GM11168 (cell line): ENCODE data around the gene CHKB.
"Not testable (repeated sequence)": the region's sequence is repeated elsewhere in the genome, so short reads cannot be mapped to it uniquely, and the experiment has no call there.

ENCODE experiments used
- in situ Hi-C: fragments of 300-500 bp; cut with MboI; formaldehyde crosslinking; loops from one replicate; pipeline ENCODE4 v1.12.0; 2022; ENCODE audit warnings: low sequenced_read_pairs; ENCODE audit not compliant: unreplicated experiment

Gene CHKB

DNA sequence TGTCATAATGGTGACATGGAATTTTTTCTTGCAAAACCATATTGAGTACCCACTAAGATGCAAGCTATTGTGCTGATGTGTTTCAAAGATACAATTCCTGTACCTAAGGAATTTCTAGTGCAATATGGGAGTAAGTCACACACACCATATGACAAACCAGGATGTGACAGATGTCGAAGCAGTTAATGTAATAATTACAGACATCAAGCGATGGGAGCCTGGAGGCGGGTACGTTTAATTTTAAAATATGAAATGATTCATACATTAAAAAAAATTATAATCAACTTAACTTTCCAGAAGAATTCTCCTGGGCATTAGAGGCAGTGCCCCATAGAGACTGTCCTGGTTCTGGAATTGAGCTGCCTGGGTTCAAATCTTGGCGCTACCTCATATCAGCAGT is 25.9 kb downstream of the CHKB start:
- in situ Hi-C loops, result no loop called here

DNA sequence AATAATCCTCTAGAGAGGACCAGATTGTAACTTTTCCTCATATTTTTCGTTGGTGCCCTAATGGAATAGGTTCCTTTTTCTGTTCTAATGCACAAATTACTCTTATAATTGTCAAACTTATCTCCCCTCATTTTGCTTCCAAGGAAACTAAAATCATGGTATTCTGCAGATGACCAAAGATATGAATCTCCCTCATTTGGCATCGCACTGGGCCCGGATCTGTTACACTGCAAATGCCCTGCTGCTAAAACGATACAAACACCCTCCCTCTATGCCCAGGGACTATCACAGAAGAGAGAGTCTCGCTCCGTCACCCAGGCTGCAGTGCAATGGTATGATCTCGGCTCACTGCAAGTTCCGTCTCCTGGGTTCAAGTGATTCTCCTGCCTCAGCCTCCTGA is 29.3 kb downstream of the CHKB start:
- in situ Hi-C loops, result no loop called here

DNA sequence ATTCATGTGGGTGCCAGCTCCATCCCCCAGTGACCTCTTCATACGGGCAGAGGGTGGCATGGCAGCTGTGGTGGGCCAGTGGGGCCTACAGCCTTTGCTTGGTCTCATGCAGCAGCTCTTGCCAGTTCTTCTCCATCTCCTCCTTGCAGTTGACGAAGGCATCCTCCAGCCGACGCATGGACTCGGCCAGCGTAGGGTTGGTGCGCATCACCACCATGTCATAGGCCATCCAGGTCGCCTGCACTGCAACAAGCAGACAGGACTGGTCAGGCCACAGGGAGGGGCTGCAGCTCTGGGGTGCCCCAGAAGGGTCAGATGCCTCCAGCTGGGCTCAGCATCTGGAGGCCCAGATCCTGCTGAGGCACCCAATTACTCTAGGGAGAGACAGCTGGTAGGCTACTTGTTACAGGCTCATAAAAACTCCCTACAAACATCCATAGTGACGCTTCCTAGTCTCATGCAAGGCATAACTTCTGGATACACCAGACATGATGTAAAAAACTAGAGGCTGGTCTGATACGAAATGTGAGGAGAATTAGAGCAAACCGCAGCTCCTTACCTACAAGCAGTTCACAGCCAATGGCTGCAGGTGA is 31.4 kb downstream of the CHKB start:
- in situ Hi-C loops, result no loop called here

DNA sequence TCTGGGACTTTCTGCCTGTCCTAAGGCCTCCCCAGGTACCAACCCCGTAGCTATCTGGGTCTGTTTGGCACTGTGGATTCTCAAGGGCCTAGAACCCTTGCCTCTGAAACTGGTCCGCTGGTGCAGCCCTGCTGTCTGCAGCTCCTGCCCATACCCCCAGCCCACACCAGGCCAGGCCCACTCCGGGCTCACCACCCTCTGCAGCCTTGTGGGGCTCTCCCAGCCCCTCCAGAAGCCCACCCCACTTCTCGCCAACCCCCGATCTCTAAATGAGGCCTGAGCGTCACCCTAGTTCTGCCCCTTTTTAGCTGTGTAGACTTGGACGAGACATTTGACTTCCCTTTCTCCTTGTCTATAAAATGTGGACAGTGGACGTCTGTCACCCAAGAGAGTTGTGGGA is 32.3 kb downstream of the CHKB start:
- in situ Hi-C loops, result no loop called here

DNA sequence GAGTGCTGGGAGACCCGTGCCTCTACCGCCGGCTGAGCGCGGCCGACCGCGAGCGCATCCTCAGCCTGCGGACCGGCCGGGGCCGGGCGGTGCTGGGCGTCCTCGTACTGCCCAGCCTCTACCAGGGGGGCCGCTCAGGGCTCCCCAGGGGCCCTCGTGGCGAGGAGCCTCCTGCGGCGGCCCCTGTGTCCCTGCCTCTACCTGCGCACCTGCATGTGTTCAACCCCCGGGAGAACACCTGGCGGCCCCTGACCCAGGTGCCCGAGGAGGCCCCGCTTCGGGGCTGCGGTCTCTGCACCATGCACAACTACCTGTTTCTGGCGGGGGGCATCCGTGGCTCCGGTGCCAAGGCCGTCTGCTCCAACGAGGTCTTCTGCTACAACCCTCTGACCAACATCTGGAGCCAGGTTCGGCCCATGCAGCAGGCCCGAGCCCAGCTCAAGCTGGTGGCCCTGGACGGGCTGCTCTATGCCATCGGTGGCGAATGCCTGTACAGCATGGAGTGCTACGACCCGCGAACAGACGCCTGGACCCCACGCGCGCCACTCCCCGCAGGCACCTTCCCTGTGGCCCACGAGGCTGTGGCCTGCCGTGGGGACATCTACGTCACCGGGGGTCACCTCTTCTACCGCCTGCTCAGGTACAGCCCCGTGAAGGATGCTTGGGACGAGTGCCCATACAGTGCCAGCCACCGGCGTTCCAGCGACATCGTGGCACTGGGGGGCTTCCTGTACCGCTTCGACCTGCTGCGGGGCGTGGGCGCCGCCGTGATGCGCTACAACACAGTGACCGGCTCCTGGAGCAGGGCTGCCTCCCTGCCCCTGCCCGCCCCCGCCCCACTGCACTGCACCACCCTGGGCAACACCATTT is 33.5 kb downstream of the CHKB start:
- in situ Hi-C loops, result no loop called here

DNA sequence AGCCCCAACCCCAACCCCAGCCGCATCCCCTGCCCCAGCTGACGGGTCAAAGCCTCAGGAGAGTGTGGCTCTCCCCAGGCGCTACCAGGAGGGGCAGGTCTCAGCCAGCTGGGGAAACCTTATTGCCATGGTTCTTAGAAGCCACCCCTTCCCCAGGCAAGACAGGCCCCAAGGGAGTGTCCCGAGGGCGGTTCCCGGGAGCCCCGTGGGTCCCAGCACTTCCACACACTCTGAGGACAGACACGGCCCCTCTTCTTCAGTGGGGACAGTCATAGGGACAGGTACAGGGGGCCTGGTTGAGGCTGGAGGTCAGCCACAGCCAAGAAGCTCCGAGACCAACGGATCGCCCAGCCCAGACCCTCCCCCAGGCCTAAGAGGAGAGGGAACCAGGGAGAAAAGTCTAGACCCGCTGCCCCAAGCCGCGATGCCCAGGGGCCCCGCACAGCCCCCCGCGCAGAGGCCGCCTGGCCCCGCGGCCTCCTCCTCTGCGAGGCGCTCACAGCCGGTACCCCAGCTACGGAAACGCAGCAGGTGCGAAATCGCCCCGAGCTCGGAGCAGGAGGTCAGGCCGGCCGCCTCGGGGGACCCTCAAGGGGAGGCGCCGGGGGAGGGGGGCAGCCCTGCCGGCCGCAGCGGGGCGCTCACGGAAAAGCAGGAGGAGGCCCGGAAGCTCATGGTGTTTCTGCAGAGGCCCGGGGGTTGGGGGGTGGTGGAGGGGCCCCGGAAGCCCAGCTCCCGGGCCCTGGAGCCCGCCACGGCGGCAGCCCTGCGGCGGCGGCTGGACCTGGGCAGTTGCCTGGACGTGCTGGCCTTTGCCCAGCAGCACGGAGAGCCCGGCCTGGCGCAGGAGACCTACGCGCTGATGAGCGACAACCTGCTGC is 34.4 kb downstream of the CHKB start:
- in situ Hi-C loops, result no loop called here

DNA sequence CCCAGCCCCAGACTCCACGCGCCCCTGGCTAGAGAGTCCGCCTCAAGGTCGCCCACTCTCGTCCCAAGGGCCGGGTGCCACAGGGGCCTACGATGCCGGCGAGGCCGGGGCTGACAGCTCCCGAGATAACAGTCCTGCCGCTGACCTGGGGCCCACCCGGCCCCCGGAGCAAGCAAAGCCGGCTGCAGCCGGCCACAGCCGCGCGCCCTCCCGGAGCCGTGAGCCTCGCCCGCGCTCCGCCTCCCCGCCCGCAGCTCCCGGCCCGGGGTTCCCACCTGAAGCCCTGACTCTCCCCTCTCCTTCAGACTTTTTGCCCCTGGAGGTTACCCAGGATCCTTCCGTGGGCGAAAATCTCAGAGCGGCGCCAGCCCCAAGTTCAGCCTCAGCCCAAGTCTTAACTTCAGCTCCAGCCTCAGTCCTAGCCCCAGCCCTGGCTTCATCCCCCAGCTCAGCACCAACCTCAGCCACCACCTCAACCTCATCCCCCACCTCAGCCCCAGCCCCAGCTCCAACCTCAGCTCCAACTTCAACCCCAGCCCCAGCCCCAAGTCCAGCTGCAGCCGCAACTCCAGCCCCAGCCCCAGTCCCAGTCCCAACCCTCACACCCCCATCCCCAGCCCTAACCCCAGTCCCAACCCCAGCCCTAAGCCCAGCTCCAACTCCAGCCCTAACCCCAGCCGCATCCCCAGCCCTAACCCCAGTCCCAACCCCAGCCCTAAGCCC is 35.2 kb downstream of the CHKB start:
- in situ Hi-C loops, result no loop called here

DNA sequence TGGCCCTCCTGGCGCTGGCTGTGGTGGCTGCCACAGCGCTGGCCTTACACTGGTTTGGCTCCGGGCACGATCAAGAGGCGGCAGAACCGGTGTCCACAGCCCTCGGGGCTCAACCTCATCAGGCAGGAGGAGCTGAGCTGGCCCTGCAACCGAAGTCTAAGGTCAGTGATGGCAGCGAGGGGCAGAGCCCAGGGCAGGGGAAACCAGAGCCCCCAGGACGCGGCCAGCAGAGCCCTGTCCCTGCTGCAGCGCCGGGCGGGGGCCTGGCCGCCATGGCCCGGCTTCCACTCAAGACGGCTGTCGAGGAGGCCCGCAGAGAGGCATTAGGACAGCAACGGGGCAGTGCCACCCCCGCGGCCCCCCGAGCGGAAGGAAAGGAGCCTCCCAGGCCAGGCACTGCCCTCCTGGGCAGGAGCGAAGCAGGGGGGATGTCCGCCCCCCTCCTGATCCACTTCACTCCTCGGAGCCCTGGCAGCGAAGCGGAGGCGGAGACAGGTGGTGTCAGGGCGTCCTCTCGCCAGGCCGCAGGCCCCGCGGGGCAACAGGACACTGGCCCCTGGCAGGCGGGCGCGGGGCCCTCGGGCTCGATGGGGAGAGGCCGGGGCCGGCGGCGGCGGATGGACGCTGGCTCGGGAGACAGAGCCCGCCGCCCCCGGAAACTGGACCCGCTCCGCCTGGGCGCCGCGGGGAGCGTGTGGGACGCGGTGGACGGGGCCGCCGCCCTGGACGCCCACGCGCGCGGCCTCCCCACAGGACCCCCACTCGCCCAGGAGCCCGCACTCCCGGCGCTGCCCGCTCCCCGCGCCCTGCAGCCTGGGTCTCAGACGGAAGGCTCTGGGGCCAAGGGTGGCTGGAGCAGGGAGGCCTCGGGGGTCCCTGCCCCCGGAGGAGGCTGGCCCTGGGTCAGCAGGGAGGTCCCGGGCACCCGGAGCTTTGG is 36.1 kb downstream of the CHKB start:
- in situ Hi-C loops, result no loop called here

DNA sequence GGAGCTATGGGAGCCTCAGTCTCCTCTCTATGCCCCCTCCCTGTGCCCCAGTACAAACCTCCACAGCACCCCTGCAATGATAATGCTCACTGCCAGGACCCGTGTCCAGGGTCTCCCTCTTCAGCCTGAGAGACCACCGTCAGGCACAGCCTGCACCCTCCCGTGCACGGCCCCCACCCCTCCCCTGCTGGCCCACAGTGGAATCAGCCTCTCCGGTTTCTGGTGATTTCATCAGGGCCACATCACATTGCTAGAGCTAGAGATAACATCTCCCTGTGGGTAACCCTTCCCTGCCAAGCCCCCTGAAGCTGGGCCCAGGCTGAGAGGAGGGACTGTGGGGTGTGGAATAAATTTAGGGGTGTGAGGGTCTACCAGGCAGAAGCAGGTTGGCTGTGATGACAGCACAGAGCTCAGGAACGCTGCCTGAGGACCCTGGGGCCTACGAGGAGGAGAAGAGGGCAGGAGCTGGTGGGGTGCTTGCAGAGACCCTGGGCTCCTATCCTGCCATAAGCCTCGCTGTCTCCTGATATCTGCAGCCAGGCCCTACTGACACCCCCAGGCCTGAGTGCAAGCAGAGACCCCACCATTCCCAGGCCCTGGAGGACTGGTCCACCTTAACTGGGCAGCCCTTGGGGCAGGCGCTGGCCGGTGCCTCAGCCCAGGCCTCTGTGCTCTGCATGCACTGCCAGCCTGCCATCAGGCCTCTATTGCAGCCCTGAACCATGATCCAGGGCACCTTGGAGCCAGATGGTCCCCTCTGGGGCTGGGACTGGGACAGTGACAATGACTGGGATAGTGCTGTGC is 36.9 kb downstream of the CHKB start, which contains the start of gene KLHDC7B:
TSS of gene KLHDC7B (plus strand) at position 378 of the 804 bp plus-strand sequence. CDS start at position 723, 345 bp downstream.
- in situ Hi-C loops, result no loop called here

DNA sequence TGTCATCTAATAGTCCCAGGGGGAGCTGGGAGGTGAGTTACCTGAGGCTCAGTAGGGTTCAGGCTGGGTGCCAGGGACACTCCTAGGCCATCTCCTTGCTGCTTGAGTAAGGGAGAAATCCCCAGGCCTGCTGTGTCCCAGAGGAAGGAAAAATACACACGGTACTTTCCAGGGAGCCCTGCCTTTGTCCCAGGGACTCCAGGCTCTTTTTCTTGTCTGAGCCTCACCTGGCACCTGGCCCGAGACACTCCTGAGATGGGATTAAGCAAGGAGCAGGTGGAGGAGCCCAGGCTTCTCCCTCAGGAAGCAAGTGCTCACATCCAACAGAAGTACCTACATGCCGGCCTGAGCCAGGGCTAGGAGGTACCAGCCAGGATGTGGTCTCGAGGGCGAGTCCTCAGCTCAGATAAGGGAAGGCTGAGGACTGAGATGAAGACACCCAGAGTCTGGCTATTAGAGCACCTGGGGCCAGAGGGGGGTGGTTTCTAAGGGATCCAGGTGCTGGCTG is 37.8 kb downstream of the CHKB start:
- in situ Hi-C loops, result no loop called here

DNA sequence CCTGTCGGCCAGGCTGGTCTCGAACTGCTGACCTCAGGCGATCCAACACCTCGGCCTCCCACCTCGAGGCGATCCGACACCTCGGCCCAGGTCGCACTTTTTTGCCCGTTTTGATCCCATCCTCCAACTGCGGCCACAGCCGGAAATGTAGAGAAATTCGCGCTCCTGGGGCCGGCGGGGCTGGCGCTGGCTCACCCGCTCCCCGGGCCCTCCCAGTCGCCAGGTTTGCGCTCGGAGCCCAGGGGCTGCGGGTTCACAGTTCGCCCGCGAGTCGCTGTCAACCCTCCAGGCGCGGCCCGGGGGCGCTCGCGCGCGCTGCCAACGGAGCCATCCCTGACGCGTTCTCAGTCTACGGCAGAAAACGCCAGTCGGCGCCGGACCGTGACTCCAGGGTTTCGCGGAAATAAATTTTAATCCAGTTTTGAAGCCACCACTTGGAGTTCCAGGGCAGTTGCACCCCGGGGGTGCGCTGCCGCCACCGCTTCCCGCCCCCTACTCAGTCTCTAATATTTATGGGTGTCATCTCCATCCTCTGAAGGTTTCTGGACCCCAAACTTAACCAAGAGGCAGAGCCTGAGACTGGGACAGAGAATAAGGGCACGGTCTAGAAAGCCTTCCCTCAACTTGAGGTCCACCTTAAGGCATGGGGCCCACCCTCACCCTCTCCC is 38.4 kb downstream of the CHKB start:
- in situ Hi-C loops, result no loop called here

DNA sequence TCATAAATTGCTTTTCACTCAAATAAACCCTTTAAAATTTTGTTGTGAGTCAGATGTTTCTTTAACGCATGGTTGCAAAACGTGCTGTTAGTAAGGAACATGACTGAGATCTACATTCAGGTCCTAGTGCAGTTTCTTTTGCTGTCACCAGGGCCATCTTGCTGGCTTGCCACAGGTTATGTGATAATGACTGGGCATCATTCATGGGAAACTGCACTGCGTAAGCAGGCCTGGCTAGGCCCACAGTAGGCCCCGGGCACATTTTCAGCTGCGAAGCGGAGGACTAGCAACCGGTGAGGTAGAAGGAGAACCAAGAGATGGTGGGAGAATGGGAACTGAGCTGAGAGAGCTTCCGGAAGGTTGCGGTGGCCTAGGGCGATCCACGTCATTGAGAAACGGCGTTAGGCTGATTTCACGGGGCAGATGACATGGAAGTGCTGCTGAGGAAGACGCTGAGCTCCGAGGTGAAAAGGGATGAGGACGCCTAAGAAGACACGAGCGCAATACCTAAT is 40.2 kb downstream of the CHKB start:
- in situ Hi-C loops, result no loop called here

DNA sequence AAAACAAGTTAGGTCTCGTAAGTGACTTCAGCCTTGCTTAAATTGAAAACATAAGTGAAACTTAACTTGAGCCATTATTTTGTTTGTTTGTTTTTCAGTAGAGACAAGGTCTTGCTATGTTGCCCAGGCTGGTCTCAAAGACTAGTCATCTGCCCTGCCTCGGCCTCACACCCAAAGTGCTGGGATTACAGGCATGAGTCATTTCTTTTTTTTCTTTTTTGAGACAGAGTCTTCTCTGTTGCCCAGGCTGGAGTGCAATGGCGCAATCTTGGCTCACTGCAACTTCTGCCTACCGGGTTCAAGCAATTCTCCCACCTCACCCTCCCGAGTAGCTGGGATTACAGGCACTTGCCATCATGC is 41.0 kb downstream of the CHKB start:
- in situ Hi-C loops, result not testable (repeated sequence)

DNA sequence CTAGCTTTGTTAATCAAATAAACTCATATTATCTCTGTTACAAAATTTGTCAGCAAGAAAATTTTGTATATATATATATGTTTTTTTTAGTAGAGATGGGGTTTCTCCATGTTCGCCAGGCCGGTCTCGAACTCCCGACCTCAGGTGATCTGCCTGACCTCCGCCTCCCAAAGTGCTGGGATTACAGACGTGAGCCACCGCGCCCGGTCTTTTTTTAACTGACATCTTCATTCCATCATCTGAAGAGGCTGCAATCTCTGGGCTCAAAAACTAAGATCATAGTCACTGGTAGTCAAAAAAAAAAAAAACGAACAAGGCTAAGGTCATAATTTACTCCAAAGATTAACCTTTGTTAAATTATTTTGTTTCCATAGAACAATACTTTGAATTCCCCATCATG is 42.3 kb downstream of the CHKB start:
- in situ Hi-C loops, result no loop called here

DNA sequence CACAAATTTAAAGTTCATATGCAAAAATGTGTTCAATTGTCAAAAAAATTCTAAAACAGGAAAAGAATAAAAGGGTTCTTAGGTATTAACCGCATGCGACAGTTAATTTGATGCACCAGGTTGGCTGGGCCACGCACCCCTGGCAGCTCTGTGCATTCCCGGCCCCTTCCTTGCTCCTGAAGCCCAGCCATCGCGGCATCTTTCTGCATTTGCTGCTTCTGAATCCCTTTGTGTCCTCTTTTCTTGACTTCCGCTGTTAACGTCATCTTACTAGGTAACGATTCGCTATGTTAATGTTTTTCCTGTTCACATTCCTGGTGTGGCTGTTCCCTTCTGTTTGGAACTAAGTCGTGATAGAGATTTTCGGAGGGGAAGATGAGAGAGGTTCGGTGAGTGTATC is 44.9 kb downstream of the CHKB start:
- in situ Hi-C loops, result no loop called here

DNA sequence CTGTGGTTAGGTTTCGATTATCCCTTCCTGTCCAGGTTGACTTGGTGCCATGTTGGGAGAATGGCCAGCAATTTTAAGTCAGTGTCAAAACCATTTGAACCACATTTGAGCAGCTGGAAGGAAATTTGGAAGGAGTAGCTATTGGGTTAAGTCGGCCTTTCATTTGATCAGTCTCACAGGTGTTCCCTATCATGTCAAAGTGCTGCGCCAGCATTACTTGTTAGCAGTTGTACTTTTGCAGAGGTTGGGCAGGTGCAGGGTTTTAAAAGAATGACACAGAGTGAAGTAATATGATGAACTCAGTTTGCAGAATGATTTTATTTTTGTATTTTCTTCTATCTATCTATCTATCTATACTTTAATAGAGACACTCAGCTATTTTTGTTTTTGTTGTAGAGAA is 46.4 kb downstream of the CHKB start:
- in situ Hi-C loops, result no loop called here

DNA sequence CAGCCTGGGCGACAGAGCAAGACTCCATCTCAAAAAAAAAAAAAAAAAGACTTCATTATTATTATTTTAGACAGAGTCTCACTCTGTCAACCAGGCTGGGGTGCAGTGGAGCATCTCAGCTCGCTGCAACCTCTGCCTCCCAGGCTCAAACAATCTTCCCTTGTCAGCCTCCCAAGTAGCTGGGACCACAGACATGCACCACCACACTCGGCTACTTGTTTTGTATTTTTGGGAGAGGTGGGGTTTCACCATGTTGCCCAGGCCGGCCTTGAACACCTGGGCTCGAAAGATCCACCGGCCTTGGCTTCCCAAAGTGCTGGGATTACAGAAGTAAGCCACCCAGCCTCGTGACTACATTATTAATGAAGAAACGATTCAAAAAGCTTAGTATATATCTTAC is 47.5 kb downstream of the CHKB start:
- in situ Hi-C loops, result no loop called here
